Ishikawa (cell line): ENCODE results near the gene LMAN2.

Experiments used
- CEBPB ChIP-seq: IDR thresholded peaks from 2 replicates; pipeline ENCODE4 v1.6.1; 2012
- CREB1 ChIP-seq: IDR thresholded peaks from 2 replicates; pipeline ENCODE4 v1.6.1; 2012; ENCODE audit warnings: low read depth
- EGR1 ChIP-seq: IDR thresholded peaks from 2 replicates; pipeline ENCODE4 v1.6.1; 2012
- EP300 ChIP-seq: IDR thresholded peaks from 2 replicates; pipeline ENCODE4 v1.6.1; 2012; ENCODE audit warnings: borderline replicate concordance
- FOXM1 ChIP-seq: IDR thresholded peaks from 2 replicates; pipeline ENCODE4 v1.6.1; 2012; ENCODE audit warnings: low read depth, borderline replicate concordance
- MAX ChIP-seq: IDR thresholded peaks from 2 replicates; pipeline ENCODE4 v1.6.1; 2012
- NFIC ChIP-seq: IDR thresholded peaks from 2 replicates; pipeline ENCODE4 v1.6.1; 2012
- RAD21 ChIP-seq: IDR thresholded peaks from 2 replicates; pipeline ENCODE4 v1.6.1; 2012; ENCODE audit warnings: low read depth
- REST ChIP-seq: IDR thresholded peaks from 2 replicates; pipeline ENCODE4 v1.6.1; 2012; ENCODE audit warnings: low read depth, mild to moderate bottlenecking
- TAF1 ChIP-seq: IDR thresholded peaks from 2 replicates; pipeline ENCODE4 v1.6.1; 2012; ENCODE audit warnings: low read depth, mild to moderate bottlenecking
- TCF12 ChIP-seq: IDR thresholded peaks from 2 replicates; pipeline ENCODE4 v1.6.1; 2012; ENCODE audit warnings: low read depth
- TEAD4 ChIP-seq: IDR thresholded peaks from 2 replicates; pipeline ENCODE4 v1.6.1; 2012
- USF1 ChIP-seq: IDR thresholded peaks from 2 replicates; pipeline ENCODE4 v1.6.1; 2012
- YY1 ChIP-seq: IDR thresholded peaks from 2 replicates; pipeline ENCODE4 v1.6.1; 2012; ENCODE audit warnings: low read depth
- ZBTB7A ChIP-seq: IDR thresholded peaks from 2 replicates; pipeline ENCODE4 v1.6.1; 2012; ENCODE audit warnings: low read depth

LMAN2 gene

GRCh38 chr5:177296581-177296980 is 54.9 kb downstream of the LMAN2 start:
- TF ChIP-seq YY1: no peak
- no peak for TF ChIP-seq REST
- TF ChIP-seq CEBPB: no peak
- TF ChIP-seq TAF1: no peak
- no peak for TF ChIP-seq EGR1
- no peak for TF ChIP-seq USF1
- no peak for TF ChIP-seq EP300
- TF ChIP-seq TEAD4: no peak
- TF ChIP-seq RAD21: no peak
- TF ChIP-seq NFIC: no peak
- TF ChIP-seq MAX: no peak
- TF ChIP-seq ZBTB7A: no peak
- no peak for TF ChIP-seq TCF12
- no peak for TF ChIP-seq CREB1
- TF ChIP-seq FOXM1: no peak

GRCh38 chr5:177295924-177296323 is 55.5 kb downstream of the LMAN2 start:
- TF ChIP-seq CEBPB (no peak), CREB1 (no peak), MAX (no peak), ZBTB7A (no peak), YY1 (no peak), TCF12 (no peak), RAD21 (no peak), EGR1 (no peak), TAF1 (no peak), FOXM1 (no peak), USF1 (no peak), EP300 (no peak), NFIC (no peak)

GRCh38 chr5:177294632-177295031 is 56.8 kb downstream of the LMAN2 start:
- TF ChIP-seq EP300 (no peak), CEBPB (no peak), RAD21 (no peak), USF1 (no peak), ZBTB7A (no peak), NFIC (no peak), TEAD4 (no peak), CREB1 (no peak), MAX (no peak), TCF12 (no peak), YY1 (no peak), REST (no peak), EGR1 (no peak), FOXM1 (no peak), TAF1 (no peak)

GRCh38 chr5:177293819-177294581 is 57.5 kb downstream of the LMAN2 start:
- TF ChIP-seq REST (no peak), EP300 (no peak), TCF12 (no peak), FOXM1 (no peak), YY1 (no peak)
